COLO829 (cell line): ENCODE measurements around the gene C11orf97.
"Not testable (repeated sequence)": the region's sequence is repeated elsewhere in the genome, so short reads cannot be mapped to it uniquely, and the experiment has no call there.

ENCODE experiments used
- DNase-seq: peaks from one replicate; pipeline ENCODE4 v3.0.0; 2012; ENCODE audit warnings: low spot score

C11orf97 gene

GRCh38 chr11:94525546-94526324, 13.5 kb downstream of the C11orf97 start:
- DNase-seq, result no peak

GRCh38 chr11:94526645-94527438, 14.6 kb downstream of the C11orf97 start:
- DNase-seq, result no peak

GRCh38 chr11:94528551-94528950, 16.3 kb downstream of the C11orf97 start:
- no peak for DNase-seq

- DNase-seq, result no peak
Measured at GRCh38 chr11:94532211-94532610, 19.9 kb downstream of the C11orf97 start.

GRCh38 chr11:94533206-94533605, 20.9 kb downstream of the C11orf97 start:
- no peak for DNase-seq

GRCh38 chr11:94533696-94534630, 21.7 kb downstream of the C11orf97 start:
- DNase-seq, result no peak

GRCh38 chr11:94536386-94536785, 24.1 kb downstream of the C11orf97 start:
- DNase-seq, result no peak

- no peak for DNase-seq
Measured at GRCh38 chr11:94537031-94537600, 24.9 kb downstream of the C11orf97 start.

GRCh38 chr11:94539420-94539819, 27.2 kb downstream of the C11orf97 start:
- no peak for DNase-seq

- DNase-seq, result peak; percentile 42
Measured at GRCh38 chr11:94543695-94544645, 31.7 kb downstream of the C11orf97 start, which contains the start of gene FUT4. Gene FUT4 (plus strand): TSS chr11:94543921. CDS start chr11:94544134, 213 bp downstream.

- no peak for DNase-seq
Measured at GRCh38 chr11:94544646-94545263, 32.5 kb downstream of the C11orf97 start.

- DNase-seq, result no peak
Measured at GRCh38 chr11:94545264-94546161, 33.3 kb downstream of the C11orf97 start.

GRCh38 chr11:94546162-94546470, 33.9 kb downstream of the C11orf97 start:
- DNase-seq, result no peak

- no peak for DNase-seq
Measured at GRCh38 chr11:94546886-94547285, 34.6 kb downstream of the C11orf97 start.

GRCh38 chr11:94549146-94549545, 36.9 kb downstream of the C11orf97 start:
- DNase-seq, result no peak

GRCh38 chr11:94550513-94550912, 38.3 kb downstream of the C11orf97 start:
- DNase-seq, result no peak

GRCh38 chr11:94553938-94554337, 41.7 kb downstream of the C11orf97 start:
- DNase-seq, result no peak

GRCh38 chr11:94555752-94556329, 43.6 kb downstream of the C11orf97 start:
- DNase-seq, result not testable (repeated sequence)

- DNase-seq, result no peak
Measured at GRCh38 chr11:94557421-94557820, 45.2 kb downstream of the C11orf97 start.
